Adrenal gland (tissue), 12 donors: ENCODE results near the gene MSN. TPM values are rescaled to one million over a fixed set of nuclear protein-coding genes. Genes with fewer than 3 reads are reported as not detected.

ENCODE experiments used
- DNase-seq, 7 donors: peaks; one replicate each; pipeline ENCODE4 v3.0.0-alpha.2; 2019 to 2020
- H3K27ac ChIP-seq, 5 donors: fragments of 200-600 bp; sonication (generic) in 4 of 5; 1 replicate in 3 of 5; 2 replicates in 2 of 5; pipeline versions ENCODE4 v1.5.1 to v1.8.0; 2016 to 2020; ENCODE audit warnings: mild to moderate bottlenecking in 1 of 5
- H3K27me3 ChIP-seq: fragments of 200-600 bp; 2 replicates; pipeline ENCODE4 v1.8.0; 2021
- H3K36me3 ChIP-seq, 2 donors: fragments of 200-600 bp; replicated peaks in 1 of 2; 1 replicate in 1 of 2; 2 replicates in 1 of 2; pipeline versions ENCODE4 v1.5.1 to v1.8.0; 2018 to 2022
- H3K4me1 ChIP-seq, 2 donors: fragments of 200-600 bp; replicated peaks in 1 of 2; 1 replicate in 1 of 2; 2 replicates in 1 of 2; pipeline versions ENCODE4 v1.5.1 to v1.8.0; 2018 to 2021
- H3K4me3 ChIP-seq, 4 donors: fragments of 200-600 bp; sonication (generic) in 3 of 4; one replicate each; pipeline ENCODE4 v1.5.1; 2016 to 2018
- H3K9me3 ChIP-seq, 3 donors: fragments of 200-600 bp; sonication (generic) in 1 of 3; replicated peaks in 1 of 3; 1 replicate in 2 of 3; 2 replicates in 1 of 3; pipeline versions ENCODE4 v1.5.1 to v1.8.0; 2016 to 2021
- CTCF ChIP-seq, 6 experiments: fragments of 450-650 bp in 4 of 6; fragments of 200-600 bp in 2 of 6; sonication (generic) in 1 of 6; IDR thresholded peaks; 1 replicate in 5 of 6; 2 replicates in 1 of 6; pipeline versions ENCODE4 v1.5.1 to v1.8.0; 2016 to 2021; ENCODE audit warnings: antibody characterized with exemption in 6 of 6, mild to moderate bottlenecking in 2 of 6, moderate library complexity in 1 of 6
- POLR2A ChIP-seq, 2 donors: fragments of 450-650 bp; IDR thresholded peaks; one replicate each; pipeline ENCODE4 v1.6.1; 2017; ENCODE audit warnings: antibody characterized with exemption in 2 of 2, mild to moderate bottlenecking in 2 of 2, moderate library complexity in 1 of 2
- WGBS, 4 donors: extraction: QIAGEN DNeasy Blood & Tissue Kit in 2 of 4; methylation state at CpG; one replicate each; pipeline versions ENCODE4 v1.1.5 to v1.1.7; 2013 to 2017; 5-methylcytosine and 5-hydroxymethylcytosine counted together
- intact Hi-C, 2 donors: fragments of 100-400 bp; cut with DNase I; formaldehyde crosslinking; loops; one replicate each; pipeline versions ENCODE4 v1.14.1 to v1.15.0; 2022 to 2023
- polyA plus RNA-seq, 3 donors: library from polyadenylated mRNA; stranded (reverse); fragments of 200-250 nt in 2 of 3; fragments of 350-450 nt in 1 of 3; fragmentation: Illumina TruSeq in 1 of 3; extraction: RNeasy Lipid Tissue Mini Kit (QIAGEN cat#74804) in 1 of 3; gene quantifications; one replicate each; pipeline ENCODE4 v1.2.3, GENCODE V29; 2013 to 2014
- total RNA-seq, 9 donors: library from RNA; depleted of rRNA in 4 of 9; stranded (reverse); fragments of >200 nt in 4 of 9; fragments of 120-200 nt in 1 of 9; fragmentation: NEBNext Ultra II Directional in 1 of 9; extraction: Animal tissue kit (Norgen Biotek cat#: 25700) in 1 of 9; gene quantifications; one replicate each; pipeline versions ENCODE4 v1.1.0 to v1.2.4, GENCODE V29; 2013 to 2023
- donor health status: healthy with polysubstance abuse.
- donor health status: Bipolar disorder and iron deficiency.
- donor health status: DM: yes; HTN: yes; CAD: no.
- donor health status: DM: no; HTN: no; CAD: no.
- donor health status: DM: no; HTN: no; CAD: no.
- donor health status: DM: yes; HTN: yes; CAD: no.

Gene MSN
- total and polyA plus RNA-seq, 12 donors: 40.9 to 244 (median 178) TPM

DNA sequence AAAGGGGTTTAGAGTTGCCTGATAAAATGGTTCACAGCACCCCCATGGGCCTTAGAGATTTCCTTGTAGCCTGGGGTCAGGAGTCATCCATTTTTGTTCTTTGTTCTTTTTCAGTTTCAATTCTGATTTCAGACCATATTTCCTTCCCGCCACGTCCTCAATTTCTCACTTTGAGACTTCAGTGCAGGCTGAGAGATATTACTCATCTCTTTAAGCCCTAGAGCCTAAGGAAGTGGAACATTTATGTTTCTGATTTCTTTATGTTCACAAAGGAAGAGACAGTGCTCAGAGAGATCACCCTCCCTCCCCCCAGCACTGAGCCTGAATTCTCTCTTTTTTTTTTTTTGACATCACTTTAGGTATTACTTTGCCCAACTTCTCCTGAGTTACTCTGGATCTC lies 56.3 kb downstream of the MSN start:
- Histone ChIP-seq H3K27ac (no peak overlapping the region), H3K4me1 (peaks cover 0 to 15% of the 10 kb centered on the region in 2 donors), H3K27me3 (no peaks in the 10 kb centered on the region), H3K36me3 (no peaks in the 10 kb centered on the region), H3K9me3 (no peaks in the 10 kb centered on the region), H3K4me3 (no peak overlapping the region)
- WGBS, 4 donors: 51 to 64% (median 56%) methylated on average over 2 of the region's 2 CpGs
- TF ChIP-seq POLR2A (IDR thresholded peaks at IDR 0.05): no peak
- TF ChIP-seq CTCF (IDR thresholded peaks at IDR 0.05): no peak
- DNase-seq: no peak
- intact Hi-C loops: no loop called here

- peaks cover 0 to 10% of the 10 kb centered on the region in 2 donors for H3K4me1 ChIP-seq
- H3K36me3 ChIP-seq: peaks cover 0 to 26% of the 10 kb centered on the region in 2 donors
- no peak for DNase-seq
- TF ChIP-seq CTCF (IDR thresholded peaks at IDR 0.05) (no peak), POLR2A (IDR thresholded peaks at IDR 0.05) (no peak)
- H3K9me3 ChIP-seq: no peaks in the 10 kb centered on the region
- H3K27me3 ChIP-seq: no peaks in the 10 kb centered on the region
- no peak overlapping the region for H3K4me3 ChIP-seq
- WGBS, 4 donors: 45 to 67% (median 58%) methylated on average over 1 of the region's 1 CpG
- H3K27ac ChIP-seq: no peak overlapping the region
- intact Hi-C loops: no loop called here
Observed at GRCh38 chrX:65726715-65727114, 59.3 kb downstream of the MSN start.

DNA sequence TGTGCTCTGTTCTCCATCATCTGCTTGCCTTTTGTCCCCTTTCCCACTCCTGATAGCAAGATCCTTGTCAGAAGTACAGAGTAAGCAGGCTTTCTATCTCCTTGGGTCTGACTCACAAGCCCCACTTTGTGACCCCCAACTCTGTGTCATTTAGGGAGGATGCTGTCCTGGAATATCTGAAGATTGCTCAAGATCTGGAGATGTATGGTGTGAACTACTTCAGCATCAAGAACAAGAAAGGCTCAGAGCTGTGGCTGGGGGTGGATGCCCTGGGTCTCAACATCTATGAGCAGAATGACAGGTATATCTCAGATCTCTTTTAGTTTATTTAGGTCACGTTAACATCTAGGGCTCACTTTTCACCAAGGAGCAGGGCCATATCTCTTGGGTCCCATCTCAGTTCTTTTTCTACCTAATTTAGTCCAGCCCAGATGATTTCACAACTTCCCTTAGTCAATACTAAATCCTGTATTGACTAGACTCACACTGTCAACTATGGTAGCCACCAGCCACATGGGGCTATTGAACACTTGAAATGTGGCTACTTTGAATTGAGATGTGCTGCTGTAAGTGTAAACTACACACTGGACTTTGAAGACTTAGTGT lies 64.3 kb downstream of the MSN start:
- DNase-seq: no peak
- H3K36me3 ChIP-seq: peaks cover 0 to 74% of the 10 kb centered on the region in 2 donors
- no peak overlapping the region for H3K4me3 ChIP-seq
- H3K9me3 ChIP-seq: no peaks in the 10 kb centered on the region
- no peak overlapping the region for H3K27ac ChIP-seq
- WGBS, 4 donors: 75 to 100% (median 79%) methylated on average over 1 of the region's 1 CpG
- TF ChIP-seq CTCF (IDR thresholded peaks at IDR 0.05): no peak
- no peak for TF ChIP-seq POLR2A (IDR thresholded peaks at IDR 0.05)
- intact Hi-C loops: no loop called here
- no peaks in the 10 kb centered on the region for H3K27me3 ChIP-seq
- H3K4me1 ChIP-seq: no peaks in the 10 kb centered on the region

DNA sequence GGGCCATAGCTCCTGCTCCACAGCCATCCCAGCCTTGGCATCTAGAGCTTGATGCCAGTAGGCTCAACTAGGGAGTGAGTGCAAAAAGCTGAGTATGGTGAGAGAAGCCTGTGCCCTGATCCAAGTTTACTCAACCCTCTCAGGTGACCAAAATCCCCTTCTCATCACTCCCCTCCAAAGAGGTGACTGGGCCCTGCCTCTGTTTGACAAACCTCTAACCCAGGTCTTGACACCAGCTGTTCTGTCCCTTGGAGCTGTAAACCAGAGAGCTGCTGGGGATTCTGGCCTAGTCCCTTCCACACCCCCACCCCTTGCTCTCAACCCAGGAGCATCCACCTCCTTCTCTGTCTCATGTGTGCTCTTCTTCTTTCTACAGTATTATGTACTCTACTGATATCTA lies 73.5 kb downstream of the MSN start:
- intact Hi-C loops: no loop called here
- no peaks in the 10 kb centered on the region for H3K9me3 ChIP-seq
- no peaks in the 10 kb centered on the region for H3K4me1 ChIP-seq
- H3K4me3 ChIP-seq: no peak overlapping the region
- no peak for DNase-seq
- no peak for TF ChIP-seq POLR2A (IDR thresholded peaks at IDR 0.05)
- no peak for TF ChIP-seq CTCF (IDR thresholded peaks at IDR 0.05)
- H3K27me3 ChIP-seq: no peaks in the 10 kb centered on the region
- peaks cover 0 to 63% of the 10 kb centered on the region in 2 donors for H3K36me3 ChIP-seq
- H3K27ac ChIP-seq: no peak overlapping the region
